ENCODE results near the gene LYZL1.

DNA sequence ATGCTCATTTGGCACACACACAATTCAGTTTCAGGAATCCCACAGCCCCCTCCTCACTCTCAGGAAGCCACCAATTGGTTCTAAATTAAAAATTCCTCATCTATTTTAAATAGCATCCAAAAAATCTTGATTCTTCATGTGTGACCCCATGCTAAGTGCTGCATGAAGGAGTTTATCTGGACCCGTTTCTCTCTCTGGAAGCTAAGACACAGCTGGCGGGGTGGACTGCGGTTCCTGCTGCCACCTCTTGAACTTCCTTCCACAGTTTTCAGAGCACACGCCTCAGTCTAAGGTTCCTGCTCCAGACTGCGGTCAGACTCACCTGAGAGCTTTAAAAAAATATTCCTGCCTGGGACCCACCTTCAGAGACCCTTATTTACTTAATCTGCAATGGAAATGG is 34.5 kb downstream of the LYZL1 start:
- TF ChIP-seq ETV6 (CRISPR knock-in tag; IDR thresholded peaks at IDR 0.05): no peak
- no peak for TF ChIP-seq ZBTB21 (CRISPR knock-in tag; IDR thresholded peaks at IDR 0.05; ENCODE audit: borderline replicate concordance)
